ENCODE results near the gene ATP8B4. TPM values are rescaled to one million over a fixed set of nuclear protein-coding genes. Genes with fewer than 3 reads are reported as not detected.

ATP8B4 gene
- total and polyA plus RNA-seq, 10 of the 15 experiments (the other 5 are each of a cell fraction or from before 2014, with no cell fraction given): 0.02 to 0.94 (median 0.19) TPM

DNA sequence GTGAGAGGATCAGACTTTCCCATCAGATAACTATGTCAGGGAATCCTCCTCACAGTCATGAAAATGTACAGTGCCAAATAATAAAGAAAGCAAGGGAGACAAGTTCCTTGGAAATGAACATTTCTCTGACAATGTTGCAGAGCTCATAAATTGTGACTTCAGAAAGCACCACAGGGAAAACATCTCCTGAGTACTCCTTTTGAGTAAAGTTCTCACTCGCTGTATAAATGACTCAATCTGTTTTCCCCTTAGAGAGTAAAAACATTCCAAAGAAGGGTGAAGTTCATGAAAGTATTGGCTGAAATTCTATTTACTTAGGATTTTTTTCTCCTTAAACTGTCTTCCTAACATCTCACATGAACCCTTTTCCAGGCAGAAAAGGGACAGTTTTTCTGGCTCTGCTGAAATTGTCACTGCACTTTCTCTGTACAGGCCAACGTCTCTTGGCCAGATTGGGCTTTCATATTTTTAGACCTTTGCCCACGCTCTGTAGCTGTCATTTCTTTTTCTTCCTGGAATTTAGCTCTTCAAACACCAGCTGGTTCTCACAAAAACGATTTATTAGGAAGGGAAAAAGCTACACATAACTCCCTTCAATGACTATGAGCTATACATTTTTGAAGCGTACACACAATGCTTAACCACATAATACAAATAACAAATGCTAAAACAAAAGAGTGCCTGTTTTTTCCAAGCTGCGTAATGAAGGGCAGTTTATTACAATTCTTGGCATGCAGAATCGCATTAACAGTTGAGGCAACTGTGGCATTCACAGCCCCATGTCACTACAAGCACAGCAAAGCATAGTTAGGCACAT is 216.1 kb downstream of the ATP8B4 start:
- ATAC-seq (no peak), DNase-seq (ENCODE audit: low read depth, low spot score) (no peak), FAIRE-seq (no peak)
- Histone ChIP-seq H3K4me1 (ENCODE audit: control insufficient read depth, insufficient read depth, low read length) (no peaks in the 10 kb centered on the region), H3K4me3 (no peak overlapping the region), H3K9me3 (replicated peaks; ENCODE audit: control insufficient read depth, insufficient read depth, low read length) (no peaks in the 10 kb centered on the region), H3K36me3 (ENCODE audit: control insufficient read depth in 2 of 2, insufficient read depth in 2 of 2, low read length in 1 of 2) (no peaks in the 10 kb centered on the region), H3K9ac (ENCODE audit: control insufficient read depth, insufficient read depth, low read length) (no peak overlapping the region), H3K27me3 (replicated peaks in 1 of 2; ENCODE audit: control insufficient read depth in 2 of 2, insufficient read depth in 2 of 2, low read length in 1 of 2) (no peaks in the 10 kb centered on the region; a peak in 1 of 4 replicates), H3K4me2 (ENCODE audit: control insufficient read depth, insufficient read depth) (no peak overlapping the region), H3K27ac (ENCODE audit: control insufficient read depth, insufficient read depth) (no peak overlapping the region), H4K20me1 (ENCODE audit: control insufficient read depth, insufficient read depth) (no peaks in the 10 kb centered on the region), H2AFZ (ENCODE audit: control insufficient read depth, low read depth, low read length) (no peak overlapping the region), H3K79me2 (ENCODE audit: control insufficient read depth, insufficient read depth, low read length) (no peaks in the 10 kb centered on the region)
- ChIA-PET POLR2A (no interaction called here), RAD21 (ENCODE audit: unreplicated experiment) (interaction anchor here (0.8 to 1.0 kb wide), 2 partner anchors 101 kb away, joined by 3 read pairs; no protein-coding TSS in a partner anchor), CTCF (interaction anchor here (0.9 to 2.0 kb wide), 3 partner anchors 13 to 122 kb away, joined by 3 to 9 read pairs (median 5); no protein-coding TSS in a partner anchor), SMC1A (ENCODE audit: uncharacterized antibody, unreplicated experiment) (interaction anchor here (0.8 kb wide), 1 partner anchor 100 kb away, joined by 3 read pairs; no protein-coding TSS in a partner anchor)
- TF ChIP-seq, protein P1, sequence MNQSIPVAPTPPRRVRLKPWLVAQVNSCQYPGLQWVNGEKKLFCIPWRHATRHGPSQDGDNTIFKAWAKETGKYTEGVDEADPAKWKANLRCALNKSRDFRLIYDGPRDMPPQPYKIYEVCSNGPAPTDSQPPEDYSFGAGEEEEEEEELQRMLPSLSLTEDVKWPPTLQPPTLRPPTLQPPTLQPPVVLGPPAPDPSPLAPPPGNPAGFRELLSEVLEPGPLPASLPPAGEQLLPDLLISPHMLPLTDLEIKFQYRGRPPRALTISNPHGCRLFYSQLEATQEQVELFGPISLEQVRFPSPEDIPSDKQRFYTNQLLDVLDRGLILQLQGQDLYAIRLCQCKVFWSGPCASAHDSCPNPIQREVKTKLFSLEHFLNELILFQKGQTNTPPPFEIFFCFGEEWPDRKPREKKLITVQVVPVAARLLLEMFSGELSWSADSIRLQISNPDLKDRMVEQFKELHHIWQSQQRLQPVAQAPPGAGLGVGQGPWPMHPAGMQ (IDR thresholded peaks at IDR 0.05; ENCODE audit: borderline replicate concordance): no peak
- TF ChIP-seq POLR2A (IDR thresholded peaks at IDR 0.05; ENCODE audit: low read depth, low read length): no peak
- intact Hi-C loops (cut with micrococcal nuclease; ENCODE audit: unreplicated experiment) (no loop called here), in situ Hi-C loops (cut with MboI) (no loop called here)
- 24% methylated on average over 7 of the region's 7 CpGs for WGBS (ENCODE audit: insufficient coverage, insufficient replicate concordance, low lambda C conversion rate, missing lambda C conversion rate)
- no TSS peak for BruUV-seq (replicated peaks)

DNA sequence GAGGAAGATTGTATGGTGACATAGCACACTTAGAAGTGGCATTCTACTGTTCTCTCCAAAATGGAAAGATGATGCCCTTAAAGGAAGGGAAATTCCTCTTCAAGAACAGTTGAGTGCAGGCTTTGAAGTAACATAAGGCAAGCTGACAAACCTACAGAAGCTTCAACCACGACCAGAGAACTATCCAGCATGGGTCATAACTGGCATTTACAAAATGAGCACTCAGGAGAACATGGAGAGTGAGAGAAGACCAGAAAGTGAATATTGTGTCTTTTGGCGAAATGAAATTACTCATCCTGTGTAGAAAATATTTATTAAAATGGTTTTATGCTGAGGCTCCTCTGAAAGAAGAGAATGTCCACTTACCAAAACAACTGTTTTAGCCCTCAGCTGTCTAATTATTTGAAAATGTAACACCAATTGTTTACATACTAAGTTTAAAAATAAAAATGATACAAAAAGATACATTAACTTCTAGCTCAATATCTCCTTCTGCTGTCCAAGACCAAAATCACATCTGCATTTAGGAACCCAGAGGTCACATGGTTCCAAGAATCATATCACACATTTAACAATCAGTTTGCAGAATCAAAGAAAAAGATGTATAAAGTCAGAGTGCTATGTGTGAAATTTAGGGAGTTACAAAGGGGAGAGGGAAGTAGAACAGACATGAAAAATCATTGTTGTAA is 216.9 kb downstream of the ATP8B4 start:
- TF ChIP-seq, protein P2, sequence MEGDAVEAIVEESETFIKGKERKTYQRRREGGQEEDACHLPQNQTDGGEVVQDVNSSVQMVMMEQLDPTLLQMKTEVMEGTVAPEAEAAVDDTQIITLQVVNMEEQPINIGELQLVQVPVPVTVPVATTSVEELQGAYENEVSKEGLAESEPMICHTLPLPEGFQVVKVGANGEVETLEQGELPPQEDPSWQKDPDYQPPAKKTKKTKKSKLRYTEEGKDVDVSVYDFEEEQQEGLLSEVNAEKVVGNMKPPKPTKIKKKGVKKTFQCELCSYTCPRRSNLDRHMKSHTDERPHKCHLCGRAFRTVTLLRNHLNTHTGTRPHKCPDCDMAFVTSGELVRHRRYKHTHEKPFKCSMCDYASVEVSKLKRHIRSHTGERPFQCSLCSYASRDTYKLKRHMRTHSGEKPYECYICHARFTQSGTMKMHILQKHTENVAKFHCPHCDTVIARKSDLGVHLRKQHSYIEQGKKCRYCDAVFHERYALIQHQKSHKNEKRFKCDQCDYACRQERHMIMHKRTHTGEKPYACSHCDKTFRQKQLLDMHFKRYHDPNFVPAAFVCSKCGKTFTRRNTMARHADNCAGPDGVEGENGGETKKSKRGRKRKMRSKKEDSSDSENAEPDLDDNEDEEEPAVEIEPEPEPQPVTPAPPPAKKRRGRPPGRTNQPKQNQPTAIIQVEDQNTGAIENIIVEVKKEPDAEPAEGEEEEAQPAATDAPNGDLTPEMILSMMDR (IDR thresholded peaks at IDR 0.05 in 2 of 3, conservative IDR thresholded peaks at IDR 0.05 in 1 of 3; ENCODE audit: control insufficient read depth in 2 of 3, extremely low read depth in 1 of 3, insufficient read depth in 1 of 3, low read depth in 3 of 3, low read length in 3 of 3): peak in 1 of 3 experiments; percentile 4; a peak in 1 of 6 replicates
- TF ChIP-seq KAT2A (conservative IDR thresholded peaks at IDR 0.05; ENCODE audit: control insufficient read depth, low read depth, low read length): no peak
- TF ChIP-seq STAT3 (IDR thresholded peaks at IDR 0.05; ENCODE audit: low read depth, low read length): no peak
- SMC1A ChIA-PET (ENCODE audit: uncharacterized antibody, unreplicated experiment): interaction anchor here (0.8 to 1.5 kb wide), 3 partner anchors 17 to 101 kb away, joined by 3 to 4 read pairs (median 3); no protein-coding TSS in a partner anchor
- BruUV-seq (replicated peaks): no TSS peak
- CTCF ChIA-PET: interaction anchor here (1.4 to 2.0 kb wide), 3 partner anchors 14 to 101 kb away, joined by 4 to 9 read pairs (median 5); no protein-coding TSS in a partner anchor
- H3K27ac ChIP-seq (ENCODE audit: control insufficient read depth, insufficient read depth): no peak overlapping the region
- RAD21 ChIA-PET (ENCODE audit: unreplicated experiment): interaction anchor here (0.6 to 1.0 kb wide), 2 partner anchors 18 to 102 kb away, joined by 3 read pairs; no protein-coding TSS in a partner anchor
- no peaks in the 10 kb centered on the region for H3K79me2 ChIP-seq (ENCODE audit: control insufficient read depth, insufficient read depth, low read length)
- no peak overlapping the region for H2AFZ ChIP-seq (ENCODE audit: control insufficient read depth, low read depth, low read length)
- H3K4me1 ChIP-seq (ENCODE audit: control insufficient read depth, insufficient read depth, low read length): no peaks in the 10 kb centered on the region
- in situ Hi-C loops (cut with MboI): no loop called here
- DNase-seq (ENCODE audit: low read depth, low spot score): no peak
- H4K20me1 ChIP-seq (ENCODE audit: control insufficient read depth, insufficient read depth): no peaks in the 10 kb centered on the region
- POLR2A ChIA-PET: no interaction called here
- WGBS (ENCODE audit: insufficient coverage, insufficient replicate concordance, low lambda C conversion rate, missing lambda C conversion rate): 0% methylated on average over 2 of the region's 2 CpGs
- intact Hi-C loops (cut with micrococcal nuclease; ENCODE audit: unreplicated experiment): no loop called here
- ATAC-seq: no peak
- no peak overlapping the region for H3K4me3 ChIP-seq
- no peak overlapping the region for H3K4me2 ChIP-seq (ENCODE audit: control insufficient read depth, insufficient read depth)
- H3K36me3 ChIP-seq (ENCODE audit: control insufficient read depth in 2 of 2, insufficient read depth in 2 of 2, low read length in 1 of 2): no peaks in the 10 kb centered on the region
- FAIRE-seq: no peak
- H3K9ac ChIP-seq (ENCODE audit: control insufficient read depth, insufficient read depth, low read length): no peak overlapping the region
- H3K9me3 ChIP-seq (replicated peaks; ENCODE audit: control insufficient read depth, insufficient read depth, low read length): no peaks in the 10 kb centered on the region
- no peaks in the 10 kb centered on the region; a peak in 1 of 4 replicates for H3K27me3 ChIP-seq (replicated peaks in 1 of 2; ENCODE audit: control insufficient read depth in 2 of 2, insufficient read depth in 2 of 2, low read length in 1 of 2)

Measured in GM12878 (cell line).